ENCODE data around the gene PIGU. TPM values are rescaled to one million over a fixed set of nuclear protein-coding genes. Genes with fewer than 3 reads are reported as not detected.

Gene PIGU
- total and polyA plus RNA-seq, 7 donors: 6.6 to 26.8 (median 11.1) TPM

- intact Hi-C loops (cut with DNase I): no loop called here
- Histone ChIP-seq H3K9me3 (no peaks in the 10 kb centered on the region), H3K27ac (no peak overlapping the region), H3K27me3 (no peaks in the 10 kb centered on the region), H3K36me3 (peaks cover 0 to 20% (median 0%) of the 10 kb centered on the region in 4 donors), H3K4me1 (no peaks in the 10 kb centered on the region), H3K4me3 (no peak overlapping the region)
- DNase-seq: peak; percentile 28
- 92 to 93% methylated on average over 9 of the region's 9 CpGs for WGBS, 2 donors
- TF ChIP-seq POLR2AphosphoS5 (IDR thresholded peaks at IDR 0.05) (no peak), EP300 (IDR thresholded peaks at IDR 0.05) (no peak), POLR2A (IDR thresholded peaks at IDR 0.05) (no peak)
- TF ChIP-seq, protein P1, sequence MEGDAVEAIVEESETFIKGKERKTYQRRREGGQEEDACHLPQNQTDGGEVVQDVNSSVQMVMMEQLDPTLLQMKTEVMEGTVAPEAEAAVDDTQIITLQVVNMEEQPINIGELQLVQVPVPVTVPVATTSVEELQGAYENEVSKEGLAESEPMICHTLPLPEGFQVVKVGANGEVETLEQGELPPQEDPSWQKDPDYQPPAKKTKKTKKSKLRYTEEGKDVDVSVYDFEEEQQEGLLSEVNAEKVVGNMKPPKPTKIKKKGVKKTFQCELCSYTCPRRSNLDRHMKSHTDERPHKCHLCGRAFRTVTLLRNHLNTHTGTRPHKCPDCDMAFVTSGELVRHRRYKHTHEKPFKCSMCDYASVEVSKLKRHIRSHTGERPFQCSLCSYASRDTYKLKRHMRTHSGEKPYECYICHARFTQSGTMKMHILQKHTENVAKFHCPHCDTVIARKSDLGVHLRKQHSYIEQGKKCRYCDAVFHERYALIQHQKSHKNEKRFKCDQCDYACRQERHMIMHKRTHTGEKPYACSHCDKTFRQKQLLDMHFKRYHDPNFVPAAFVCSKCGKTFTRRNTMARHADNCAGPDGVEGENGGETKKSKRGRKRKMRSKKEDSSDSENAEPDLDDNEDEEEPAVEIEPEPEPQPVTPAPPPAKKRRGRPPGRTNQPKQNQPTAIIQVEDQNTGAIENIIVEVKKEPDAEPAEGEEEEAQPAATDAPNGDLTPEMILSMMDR (IDR thresholded peaks at IDR 0.05): no peak
Measured at GRCh38 chr20:34566978-34567891, 109.7 kb downstream of the PIGU start.

DNA sequence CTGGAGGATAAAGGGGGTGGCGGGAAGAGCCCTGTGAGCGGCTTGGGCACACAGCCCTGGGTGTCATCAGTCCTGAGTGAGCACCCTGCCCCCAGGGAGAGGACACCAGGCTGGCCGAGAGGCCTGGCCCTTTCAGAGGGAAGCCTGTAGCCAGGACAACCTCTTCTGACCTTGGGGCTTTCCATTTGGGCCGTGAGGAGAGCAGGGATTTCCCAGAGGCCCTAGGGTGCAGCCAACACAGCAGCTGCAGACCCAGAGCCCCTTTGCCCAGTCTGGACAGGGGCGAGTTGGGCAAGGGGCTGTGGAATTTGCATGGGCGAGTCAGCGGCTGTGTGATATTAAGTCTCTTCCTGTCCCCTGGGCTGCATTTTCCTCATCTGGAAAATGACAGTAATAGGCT, 112.1 kb downstream of the PIGU start:
- H3K4me3 ChIP-seq: no peak overlapping the region
- H3K4me1 ChIP-seq: peaks cover 0 to under 1% (median 0%) of the 10 kb centered on the region in 4 donors
- no peak for DNase-seq
- H3K36me3 ChIP-seq: peaks cover 0 to 6% (median 0%) of the 10 kb centered on the region in 4 donors
- no peak overlapping the region for H3K27ac ChIP-seq
- WGBS, 2 donors: 80 to 82% methylated on average over 7 of the region's 7 CpGs
- intact Hi-C loops (cut with DNase I): no loop called here
- no peak for TF ChIP-seq POLR2AphosphoS5 (IDR thresholded peaks at IDR 0.05)
- TF ChIP-seq, protein P1 (IDR thresholded peaks at IDR 0.05): no peak
- no peaks in the 10 kb centered on the region for H3K27me3 ChIP-seq
- no peaks in the 10 kb centered on the region for H3K9me3 ChIP-seq

DNA sequence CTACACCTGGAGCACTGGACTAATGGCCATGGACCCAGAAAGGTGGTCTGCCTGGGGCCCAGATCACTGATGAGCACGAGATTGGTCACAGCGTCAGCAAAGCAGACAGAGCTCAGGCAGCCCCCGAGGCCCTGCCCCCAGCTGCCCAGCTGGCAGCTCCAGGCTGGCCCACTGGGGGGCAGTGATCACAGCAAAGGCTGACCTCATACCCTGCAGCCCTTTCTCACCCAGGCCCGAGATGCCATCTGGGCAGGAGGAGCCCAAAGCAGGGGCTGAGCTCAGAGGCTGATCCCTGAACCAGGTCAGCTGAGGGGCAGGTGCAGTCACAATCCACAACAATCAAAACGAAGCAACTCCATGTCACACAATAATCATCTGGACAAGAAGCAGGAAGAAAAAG, 114.3 kb downstream of the PIGU start:
- no peak for DNase-seq
- Histone ChIP-seq H3K27me3 (no peaks in the 10 kb centered on the region), H3K27ac (no peak overlapping the region), H3K4me1 (peaks cover 0 to 20% (median 8%) of the 10 kb centered on the region in 4 donors), H3K9me3 (no peaks in the 10 kb centered on the region), H3K36me3 (no peaks in the 10 kb centered on the region), H3K4me3 (no peak overlapping the region)
- 60 to 72% methylated on average over 5 of the region's 5 CpGs for WGBS, 2 donors
- intact Hi-C loops (cut with DNase I): no loop called here
- TF ChIP-seq, protein P1 (IDR thresholded peaks at IDR 0.05): peak in 1 of 4 experiments; percentile 12
- TF ChIP-seq POLR2AphosphoS5 (IDR thresholded peaks at IDR 0.05): peak in 1 of 4 donors; percentile 6
- no peak for TF ChIP-seq POLR2A (IDR thresholded peaks at IDR 0.05)

DNA sequence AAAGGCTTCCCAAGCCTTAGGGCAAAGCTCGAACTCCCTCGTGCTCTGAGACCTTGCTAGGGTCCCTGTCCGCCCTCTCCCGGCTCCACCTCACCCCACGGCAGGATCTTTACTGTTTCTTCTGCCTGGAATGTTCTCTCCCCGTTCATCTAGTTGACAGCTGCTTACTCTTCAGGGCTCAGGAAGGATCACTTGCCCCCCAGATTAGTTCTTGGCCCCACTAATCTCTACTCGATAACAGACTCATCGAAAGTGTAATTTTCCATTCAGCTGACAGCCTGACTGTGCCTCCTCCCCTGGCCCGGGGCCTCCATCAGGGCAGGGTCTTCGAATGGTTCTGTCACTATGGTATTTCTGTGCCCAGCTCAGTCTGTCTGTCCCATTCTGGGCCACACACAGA, 115.2 kb downstream of the PIGU start:
- H3K4me3 ChIP-seq: no peak overlapping the region
- intact Hi-C loops (cut with DNase I): no loop called here
- TF ChIP-seq, protein P1 (IDR thresholded peaks at IDR 0.05): no peak
- no peak for TF ChIP-seq POLR2A (IDR thresholded peaks at IDR 0.05)
- TF ChIP-seq POLR2AphosphoS5 (IDR thresholded peaks at IDR 0.05): no peak
- no peak for TF ChIP-seq EP300 (IDR thresholded peaks at IDR 0.05)
- H3K9me3 ChIP-seq: no peaks in the 10 kb centered on the region
- H3K27me3 ChIP-seq: no peaks in the 10 kb centered on the region
- 82 to 86% methylated on average over 10 of the region's 10 CpGs for WGBS, 2 donors
- H3K27ac ChIP-seq: peak overlapping the region in 1 of 4 donors; percentile 23
- H3K36me3 ChIP-seq: no peaks in the 10 kb centered on the region
- no peak for DNase-seq
- H3K4me1 ChIP-seq: peaks cover 0 to 20% (median 11%) of the 10 kb centered on the region in 4 donors
